Ectodermal cell (in vitro differentiated cells): ENCODE results near the gene FGF9.

ENCODE experiments used
- H3K27ac ChIP-seq: 2 replicates; pipeline ENCODE4 v1.7.0; 2013; ENCODE audit warnings: mild to moderate bottlenecking, low read depth, low read length; ENCODE audit not compliant: insufficient read depth, poor library complexity, severe bottlenecking
- H3K27me3 ChIP-seq: 2 replicates; pipeline ENCODE4 v1.7.0; 2013; ENCODE audit warnings: mild to moderate bottlenecking, low read length; ENCODE audit not compliant: insufficient read depth, control insufficient read depth, poor library complexity, severe bottlenecking
- H3K36me3 ChIP-seq: one replicate; pipeline ENCODE4 v1.7.0; 2013; ENCODE audit warnings: low read length; ENCODE audit not compliant: control insufficient read depth, insufficient read depth
- H3K4me1 ChIP-seq: one replicate; pipeline ENCODE4 v1.7.0; 2013; ENCODE audit warnings: low read length; ENCODE audit not compliant: control insufficient read depth, insufficient read depth
- H3K4me3 ChIP-seq: 2 replicates; pipeline ENCODE4 v1.7.0; 2013; ENCODE audit warnings: low read depth, low read length, control low read depth; ENCODE audit not compliant: insufficient read depth
- H3K9me3 ChIP-seq: 2 replicates; pipeline ENCODE4 v1.7.0; 2013; ENCODE audit warnings: mild to moderate bottlenecking, low read length, moderate library complexity; ENCODE audit not compliant: control insufficient read depth
- WGBS, 2 experiments: methylation state at CpG; one replicate each; pipeline ENCODE4 v1.1.7; 2013; ENCODE audit warnings: missing lambda C conversion rate in 2 of 2; 5-methylcytosine and 5-hydroxymethylcytosine counted together

The FGF9 gene

DNA sequence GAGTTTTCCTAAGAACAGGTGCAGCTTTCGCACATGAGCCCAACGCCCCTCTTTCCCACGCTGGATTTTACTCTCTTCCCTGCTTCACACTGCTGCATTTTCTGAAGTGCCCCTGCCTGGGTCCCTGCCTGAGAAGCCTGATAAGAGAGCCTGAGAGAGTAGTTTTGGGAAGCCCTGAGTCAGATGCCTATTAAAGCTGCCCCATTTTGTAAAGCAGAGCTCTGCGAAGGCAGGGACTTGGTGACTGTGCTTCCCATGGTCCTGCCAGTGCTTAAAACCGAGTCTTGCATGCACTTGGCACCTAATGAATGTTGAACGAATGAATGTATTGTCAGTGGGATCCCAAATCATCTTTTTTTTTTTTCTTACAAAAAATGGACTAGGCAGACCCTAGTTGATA is 18.2 kb downstream of the FGF9 start:
- no peaks in the 10 kb centered on the region for H3K9me3 ChIP-seq
- no peaks in the 10 kb centered on the region for H3K27me3 ChIP-seq
- H3K36me3 ChIP-seq = no peaks in the 10 kb centered on the region
- H3K4me3 ChIP-seq = no peak overlapping the region
- 94% methylated on average over 6 of the region's 6 CpGs for WGBS, 2 experiments
- no peaks in the 10 kb centered on the region for H3K4me1 ChIP-seq
- no peak overlapping the region for H3K27ac ChIP-seq

DNA sequence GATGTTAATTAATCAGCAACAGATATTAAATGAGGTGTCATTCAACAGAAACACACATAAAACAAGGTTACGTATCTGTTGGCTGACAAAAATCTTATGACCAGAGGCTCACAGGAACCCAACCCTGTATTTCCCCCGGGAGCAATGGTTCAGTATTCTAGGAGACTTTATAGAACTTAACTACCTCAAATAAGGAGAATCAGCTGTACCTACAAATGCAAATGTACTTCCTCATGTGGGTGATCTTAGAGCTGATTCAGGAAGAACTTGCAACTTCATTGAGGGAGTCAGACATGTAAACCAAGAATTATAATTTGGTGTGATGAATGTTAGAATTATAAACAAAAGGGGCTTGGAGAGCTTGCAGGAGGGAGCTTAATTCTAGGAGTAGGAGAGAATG is 20.1 kb downstream of the FGF9 start:
- Histone ChIP-seq H3K27me3 (no peaks in the 10 kb centered on the region), H3K4me3 (no peak overlapping the region), H3K4me1 (no peaks in the 10 kb centered on the region), H3K36me3 (no peaks in the 10 kb centered on the region), H3K27ac (no peak overlapping the region), H3K9me3 (no peaks in the 10 kb centered on the region)
- WGBS, 2 experiments = 86 to 95% methylated on average over 2 of the region's 2 CpGs

DNA sequence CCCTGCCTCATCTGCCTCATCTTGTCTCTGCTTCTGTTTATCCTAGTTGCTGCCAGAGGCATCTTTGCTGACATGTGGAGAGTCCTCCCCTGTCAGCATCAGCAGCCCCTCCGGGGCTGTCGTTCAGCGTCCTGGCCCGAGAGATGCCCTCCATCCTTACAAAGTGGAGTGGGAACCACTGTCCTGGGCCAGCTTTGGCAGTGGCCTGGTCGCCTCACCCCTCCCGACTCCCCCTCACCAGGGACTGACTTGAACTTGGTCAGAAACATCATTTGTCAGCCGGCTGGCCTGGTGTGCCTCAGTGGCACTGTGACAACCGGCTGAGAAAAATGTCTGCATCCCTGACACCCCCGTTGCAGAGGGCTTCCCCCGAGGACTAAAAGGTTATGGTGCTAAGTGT is 20.6 kb downstream of the FGF9 start:
- Histone ChIP-seq H3K4me1 (no peaks in the 10 kb centered on the region), H3K4me3 (no peak overlapping the region), H3K9me3 (no peaks in the 10 kb centered on the region), H3K27ac (no peak overlapping the region), H3K36me3 (no peaks in the 10 kb centered on the region), H3K27me3 (no peaks in the 10 kb centered on the region)
- 93% methylated on average over 10 of the region's 10 CpGs for WGBS, 2 experiments

DNA sequence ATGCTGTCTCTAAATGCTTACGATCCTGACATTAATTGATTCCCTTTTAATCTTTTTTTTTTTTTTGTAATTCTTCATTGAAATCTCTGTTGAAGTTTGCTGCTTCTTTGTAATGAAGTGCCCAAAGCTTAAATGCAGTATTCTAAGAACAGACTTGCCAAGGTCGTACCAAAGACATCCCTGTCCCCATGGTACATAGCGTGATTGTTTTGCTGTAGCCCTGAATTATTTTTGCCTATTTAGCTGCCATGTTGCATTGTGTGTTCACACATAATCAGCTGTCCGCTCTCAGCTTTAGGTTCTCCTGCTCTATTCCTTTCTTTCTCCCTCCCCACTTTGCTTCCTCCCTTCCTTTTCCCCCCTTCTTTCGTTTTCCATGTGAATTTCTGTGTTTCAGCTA is 21.1 kb downstream of the FGF9 start:
- no peak overlapping the region for H3K27ac ChIP-seq
- 93 to 96% methylated on average over 5 of the region's 5 CpGs for WGBS, 2 experiments
- H3K27me3 ChIP-seq = no peaks in the 10 kb centered on the region
- no peaks in the 10 kb centered on the region for H3K4me1 ChIP-seq
- H3K9me3 ChIP-seq = no peaks in the 10 kb centered on the region
- H3K4me3 ChIP-seq = no peak overlapping the region
- no peaks in the 10 kb centered on the region for H3K36me3 ChIP-seq

DNA sequence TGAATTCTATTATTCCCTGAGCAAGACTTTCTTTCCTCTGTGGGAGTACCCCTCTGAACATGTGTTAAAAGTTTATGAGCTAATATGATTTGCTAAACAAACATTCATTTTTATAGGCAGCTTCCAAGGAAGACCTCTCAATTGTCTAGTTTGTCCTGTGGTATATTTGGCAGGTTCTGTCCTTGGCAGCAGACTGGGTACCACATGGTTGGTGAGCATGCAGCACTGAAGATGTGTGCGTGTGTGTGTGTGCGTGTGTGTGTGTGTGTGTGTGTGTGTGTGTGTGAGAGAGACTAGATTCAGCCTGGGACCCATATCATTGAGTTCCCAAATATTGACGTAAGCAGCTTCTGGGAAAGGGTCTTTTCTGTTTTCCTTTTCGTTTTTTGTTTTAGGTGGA is 24.0 kb downstream of the FGF9 start:
- whole genome bisulfite sequencing, 2 experiments = 87 to 90% methylated on average over 4 of the region's 4 CpGs

DNA sequence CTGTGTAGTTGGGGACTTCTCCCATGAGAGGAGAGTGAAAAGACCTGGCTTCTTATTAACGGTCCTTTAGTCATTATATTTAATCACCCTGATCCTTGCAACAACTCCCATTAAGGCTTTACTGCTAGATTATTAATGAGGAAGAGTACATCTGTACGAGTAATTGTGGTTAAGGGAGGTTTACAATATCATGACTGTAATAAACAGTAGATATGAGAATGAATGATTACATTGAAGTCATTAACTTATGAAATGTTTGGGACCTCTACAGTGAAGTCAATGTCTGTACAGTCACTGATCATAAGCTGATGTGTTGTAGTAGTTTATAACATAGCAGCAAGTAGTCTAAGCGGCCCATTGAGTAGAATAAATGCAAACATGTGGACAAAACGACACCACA is 24.7 kb downstream of the FGF9 start:
- no peaks in the 10 kb centered on the region for H3K27me3 ChIP-seq
- H3K4me3 ChIP-seq = no peak overlapping the region
- no peaks in the 10 kb centered on the region for H3K36me3 ChIP-seq
- H3K4me1 ChIP-seq = no peaks in the 10 kb centered on the region
- no peak overlapping the region for H3K27ac ChIP-seq
- 99 to 100% methylated on average over 3 to 4 of the region's 4 CpGs for WGBS, 2 experiments
- no peaks in the 10 kb centered on the region for H3K9me3 ChIP-seq

More for the DNA sequence above, 24.0 kb downstream of the FGF9 start:
- H3K36me3 ChIP-seq = no peaks in the 10 kb centered on the region
- H3K4me3 ChIP-seq = no peak overlapping the region
- H3K27me3 ChIP-seq = no peaks in the 10 kb centered on the region
- H3K9me3 ChIP-seq = no peaks in the 10 kb centered on the region
- H3K4me1 ChIP-seq = no peaks in the 10 kb centered on the region
- H3K27ac ChIP-seq = no peak overlapping the region

DNA sequence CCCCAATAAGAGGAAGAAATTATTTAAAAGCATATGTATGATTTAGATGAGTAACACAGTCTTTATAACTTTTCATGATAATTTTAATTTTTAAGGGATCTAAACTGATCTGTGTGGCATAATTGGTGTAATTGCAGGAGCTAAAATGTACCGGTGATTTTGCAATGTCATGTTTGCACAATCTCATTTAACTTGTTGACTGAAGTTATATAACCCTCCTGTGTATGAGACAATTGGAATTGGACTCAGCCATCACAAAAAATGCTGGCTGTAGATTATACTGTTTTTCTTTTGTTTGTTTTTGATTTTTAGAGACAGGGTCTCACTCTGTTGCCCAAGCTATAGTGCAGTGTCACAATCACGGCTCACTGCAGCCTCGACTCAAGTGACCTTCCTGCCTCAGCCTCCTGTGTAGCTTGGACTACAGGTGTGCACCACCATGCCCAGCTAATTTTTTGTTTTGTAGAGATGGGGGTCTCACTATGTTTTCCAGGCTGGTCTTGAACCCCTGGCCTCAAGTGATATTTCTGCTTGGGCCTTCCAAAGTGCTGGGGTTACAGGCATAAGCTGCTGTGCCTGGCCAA is 26.1 kb downstream of the FGF9 start:
- no peak overlapping the region for H3K27ac ChIP-seq
- H3K36me3 ChIP-seq = no peaks in the 10 kb centered on the region
- H3K9me3 ChIP-seq = no peaks in the 10 kb centered on the region
- H3K4me3 ChIP-seq = no peak overlapping the region
- WGBS, 2 experiments = 91 to 94% methylated on average over 3 of the region's 3 CpGs
- H3K27me3 ChIP-seq = no peaks in the 10 kb centered on the region
- H3K4me1 ChIP-seq = no peaks in the 10 kb centered on the region

DNA sequence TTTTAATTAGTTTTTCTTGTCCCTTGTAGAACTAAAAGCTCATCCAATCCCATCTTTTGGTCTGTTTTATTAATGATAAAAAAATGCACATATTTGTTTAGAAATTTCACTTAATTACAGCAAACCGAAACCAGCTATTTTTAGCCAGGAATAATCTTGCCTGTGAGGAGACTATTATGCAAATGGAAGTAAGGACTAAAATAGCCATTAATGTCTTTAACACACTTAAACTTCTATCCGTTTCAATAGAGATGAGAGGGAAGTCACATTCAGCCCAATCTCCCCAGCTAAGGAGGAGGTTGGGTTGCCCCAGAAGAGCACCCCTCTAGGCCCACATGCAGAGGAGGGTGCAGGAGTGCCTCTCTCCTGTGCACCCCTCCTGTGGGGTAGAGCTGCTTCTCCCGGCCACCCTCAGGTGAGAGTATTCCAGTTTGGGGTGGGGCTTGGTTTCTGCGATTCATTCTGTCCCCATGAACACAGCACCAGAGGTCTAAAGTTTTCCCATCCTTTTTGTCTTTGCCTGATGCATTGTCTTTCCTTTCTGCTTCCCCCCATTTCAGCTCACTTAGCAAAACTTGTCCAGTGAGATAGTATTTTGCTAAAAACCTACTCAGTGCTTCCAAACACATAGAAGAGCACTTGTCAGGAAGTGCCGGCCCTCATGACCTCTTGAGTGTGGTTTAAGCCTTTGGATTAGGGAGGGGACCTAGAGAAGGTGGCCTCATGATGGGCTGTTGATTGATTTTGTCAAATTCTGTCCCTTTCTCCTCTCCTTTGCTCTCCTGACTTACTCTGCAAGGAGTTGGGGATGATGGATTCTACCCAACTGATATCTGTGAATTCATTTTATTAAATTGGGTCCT is 28.2 kb downstream of the FGF9 start:
- no peaks in the 10 kb centered on the region for H3K36me3 ChIP-seq
- 87 to 89% methylated on average over 4 of the region's 5 CpGs for WGBS, 2 experiments
- no peaks in the 10 kb centered on the region for H3K4me1 ChIP-seq

DNA sequence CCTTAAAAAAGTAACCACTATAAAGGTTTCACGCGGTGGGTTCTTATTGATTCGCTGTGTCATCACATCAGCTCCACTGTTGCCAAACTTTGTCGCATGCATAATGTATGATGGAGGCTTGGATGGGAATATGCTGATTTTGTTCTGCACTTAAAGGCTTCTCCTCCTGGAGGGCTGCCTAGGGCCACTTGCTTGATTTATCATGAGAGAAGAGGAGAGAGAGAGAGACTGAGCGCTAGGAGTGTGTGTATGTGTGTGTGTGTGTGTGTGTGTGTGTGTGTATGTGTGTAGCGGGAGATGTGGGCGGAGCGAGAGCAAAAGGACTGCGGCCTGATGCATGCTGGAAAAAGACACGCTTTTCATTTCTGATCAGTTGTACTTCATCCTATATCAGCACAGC is 30.6 kb downstream of the FGF9 start:
- Histone ChIP-seq H3K27ac (no peak overlapping the region), H3K27me3 (no peaks in the 10 kb centered on the region), H3K9me3 (no peaks in the 10 kb centered on the region), H3K4me1 (no peaks in the 10 kb centered on the region), H3K4me3 (no peak overlapping the region), H3K36me3 (no peaks in the 10 kb centered on the region)
- 92 to 94% methylated on average over 10 of the region's 10 CpGs for WGBS, 2 experiments

More for the DNA sequence above, 28.2 kb downstream of the FGF9 start:
- Histone ChIP-seq H3K4me3 (no peak overlapping the region), H3K9me3 (no peaks in the 10 kb centered on the region), H3K27me3 (no peaks in the 10 kb centered on the region), H3K27ac (no peak overlapping the region)

DNA sequence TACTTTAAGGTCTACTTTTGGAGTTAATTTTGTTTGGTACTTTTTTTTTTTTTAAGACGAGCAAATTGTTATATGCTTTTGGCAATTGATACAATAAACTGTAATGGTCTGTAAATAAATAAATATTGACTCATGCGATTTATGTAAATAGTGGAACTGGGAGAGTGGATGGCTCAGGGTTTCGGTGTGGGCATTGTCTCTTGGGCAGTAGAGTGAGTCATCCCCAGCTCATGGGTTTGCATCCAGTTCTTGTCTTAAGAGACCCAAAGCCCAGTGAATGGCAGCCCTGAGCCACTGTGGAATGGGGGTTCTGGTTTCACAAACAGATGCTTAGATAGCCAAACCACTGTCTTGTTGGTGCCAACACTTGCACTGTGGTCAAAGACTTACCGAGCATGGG is 33.0 kb downstream of the FGF9 start:
- 99 to 100% methylated on average over 4 of the region's 4 CpGs for WGBS, 2 experiments
- H3K9me3 ChIP-seq = no peaks in the 10 kb centered on the region
- no peak overlapping the region for H3K4me3 ChIP-seq

More for the DNA sequence above, 33.0 kb downstream of the FGF9 start:
- H3K27me3 ChIP-seq = no peaks in the 10 kb centered on the region
- no peak overlapping the region for H3K27ac ChIP-seq
- no peaks in the 10 kb centered on the region for H3K4me1 ChIP-seq
- H3K36me3 ChIP-seq = no peaks in the 10 kb centered on the region
